HFF-Myc (cell line): Measurements from ENCODE around the gene GALNT15.

ENCODE experiments used
- DNase-seq: peaks from one replicate; pipeline ENCODE4 v3.0.0-alpha.2; 2011; ENCODE audit warnings: low read depth; ENCODE audit errors: extremely low read depth
- H3K4me3 ChIP-seq: replicated peaks from 2 replicates; pipeline ENCODE4 v1.5.1; 2011; ENCODE audit warnings: low read depth, mild to moderate bottlenecking, control low read depth, low read length
- CTCF ChIP-seq: IDR thresholded peaks from 2 replicates; pipeline ENCODE4 v1.5.1; 2012; ENCODE audit warnings: mild to moderate bottlenecking, low read depth, low read length, control low read depth; ENCODE audit errors: missing control alignments

The GALNT15 gene

GRCh38 chr3:16239086-16239770 is 64.7 kb downstream of the GALNT15 start:
- no peak overlapping the region for H3K4me3 ChIP-seq
- DNase-seq = no peak
- no peak for TF ChIP-seq CTCF

GRCh38 chr3:16239780-16240179 is 65.3 kb downstream of the GALNT15 start:
- H3K4me3 ChIP-seq = no peak overlapping the region
- no peak for TF ChIP-seq CTCF
- peak; percentile 48 for DNase-seq

- no peak for DNase-seq
- TF ChIP-seq CTCF = no peak
- no peak overlapping the region for H3K4me3 ChIP-seq
Measured at GRCh38 chr3:16240229-16241023, 65.9 kb downstream of the GALNT15 start.

GRCh38 chr3:16241225-16241624 is 66.7 kb downstream of the GALNT15 start:
- no peak for DNase-seq
- H3K4me3 ChIP-seq = no peak overlapping the region
- no peak for TF ChIP-seq CTCF

GRCh38 chr3:16242177-16242576 is 67.7 kb downstream of the GALNT15 start:
- TF ChIP-seq CTCF = no peak
- no peak for DNase-seq
- no peak overlapping the region for H3K4me3 ChIP-seq

- no peak overlapping the region for H3K4me3 ChIP-seq
- no peak for DNase-seq
- no peak for TF ChIP-seq CTCF
Measured at GRCh38 chr3:16243706-16244490, 69.4 kb downstream of the GALNT15 start.
